IPS-NIHi11 (cell line): Measurements from ENCODE around the gene EVC.

Experiments
- DNase-seq: peaks from one replicate; pipeline ENCODE4 v3.0.0; 2012; ENCODE audit warnings: mixed read lengths, low spot score

Gene EVC

GRCh38 chr4:5755161-5755560, 44.2 kb downstream of the EVC start:
- no peak for DNase-seq

- DNase-seq: no peak
These were observed 44.7 kb downstream of the EVC start for GRCh38 chr4:5755679-5756078.

DNA sequence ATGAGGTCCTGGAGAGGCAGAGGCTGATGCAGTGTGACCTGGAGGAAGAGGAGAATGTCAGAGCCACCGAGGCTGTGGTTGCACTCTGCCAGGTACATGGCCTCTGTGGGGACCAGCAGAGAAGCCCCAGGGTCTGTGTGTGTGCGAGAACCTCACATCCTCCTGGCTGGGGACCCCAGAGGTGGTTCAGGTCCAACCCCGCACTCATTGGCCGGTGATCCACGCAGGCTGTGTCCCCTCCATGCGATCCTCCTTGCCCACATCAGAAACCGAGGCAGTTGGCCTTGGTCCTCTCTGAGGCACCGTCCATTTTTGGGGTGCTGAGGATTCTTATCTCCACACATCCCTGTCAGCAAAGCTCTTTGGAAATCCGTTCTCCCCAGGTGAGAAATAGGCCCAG, 45.3 kb downstream of the EVC start:
- DNase-seq: no peak

- peak; percentile 11 for DNase-seq
These were observed 46.1 kb downstream of the EVC start for GRCh38 chr4:5757091-5757490.

DNA sequence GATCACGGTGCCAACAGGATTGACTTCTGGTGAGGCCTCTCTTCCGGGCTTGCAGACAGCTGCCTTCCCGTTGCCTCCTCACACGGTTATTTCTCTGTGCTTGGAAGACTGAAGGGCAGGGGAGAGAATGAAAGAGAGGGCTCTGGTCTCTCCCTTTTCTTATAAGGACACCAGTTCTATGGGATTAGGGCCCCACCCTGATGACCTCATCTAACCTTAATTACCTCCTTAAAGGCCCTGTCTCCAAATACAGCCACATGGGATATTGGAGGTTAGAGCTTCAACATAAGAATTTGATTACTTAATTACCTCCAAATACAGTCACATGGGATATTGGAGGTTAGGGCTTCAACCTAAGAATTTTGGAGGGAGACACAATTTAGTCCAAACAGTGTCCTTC, 46.5 kb downstream of the EVC start:
- no peak for DNase-seq

DNA sequence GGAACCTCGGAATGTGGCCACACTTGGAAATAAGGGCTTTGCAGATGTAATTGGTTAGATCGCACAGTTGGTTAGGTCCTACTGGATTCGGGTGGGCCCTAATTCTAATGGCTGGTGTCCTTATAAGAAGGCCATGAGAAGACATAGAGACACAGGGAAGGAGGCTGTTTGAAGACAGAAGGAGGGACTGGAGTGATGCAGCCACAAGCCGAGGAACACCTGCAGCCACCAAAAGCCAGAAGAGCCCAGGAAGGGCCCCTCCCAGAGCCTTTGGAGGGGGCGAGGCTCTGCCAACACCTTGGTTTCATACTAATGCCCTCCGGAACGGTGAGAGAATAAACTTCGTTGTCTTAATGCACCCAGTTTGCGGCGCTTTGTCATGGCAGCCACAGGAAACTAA, 47.0 kb downstream of the EVC start:
- DNase-seq: no peak

DNA sequence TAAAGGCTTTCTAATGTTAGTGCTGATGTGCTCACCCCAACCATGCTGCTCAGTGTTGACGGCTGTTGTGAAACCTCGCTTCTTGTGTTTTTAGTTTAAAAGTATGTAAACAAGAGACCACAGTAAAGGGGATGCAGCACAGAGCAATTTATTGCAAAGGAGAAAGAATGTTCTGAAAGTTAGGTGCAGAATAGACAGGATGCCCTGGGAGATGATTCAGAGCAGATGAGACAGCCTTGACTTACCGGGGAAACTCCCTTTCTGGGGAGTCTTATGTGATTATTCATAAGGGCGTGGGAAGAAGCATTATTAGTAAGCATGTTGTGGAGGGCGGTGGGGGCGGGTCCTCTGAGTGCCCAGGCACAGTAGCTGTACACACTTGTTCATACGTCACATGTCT, 47.7 kb downstream of the EVC start:
- DNase-seq: no peak

DNA sequence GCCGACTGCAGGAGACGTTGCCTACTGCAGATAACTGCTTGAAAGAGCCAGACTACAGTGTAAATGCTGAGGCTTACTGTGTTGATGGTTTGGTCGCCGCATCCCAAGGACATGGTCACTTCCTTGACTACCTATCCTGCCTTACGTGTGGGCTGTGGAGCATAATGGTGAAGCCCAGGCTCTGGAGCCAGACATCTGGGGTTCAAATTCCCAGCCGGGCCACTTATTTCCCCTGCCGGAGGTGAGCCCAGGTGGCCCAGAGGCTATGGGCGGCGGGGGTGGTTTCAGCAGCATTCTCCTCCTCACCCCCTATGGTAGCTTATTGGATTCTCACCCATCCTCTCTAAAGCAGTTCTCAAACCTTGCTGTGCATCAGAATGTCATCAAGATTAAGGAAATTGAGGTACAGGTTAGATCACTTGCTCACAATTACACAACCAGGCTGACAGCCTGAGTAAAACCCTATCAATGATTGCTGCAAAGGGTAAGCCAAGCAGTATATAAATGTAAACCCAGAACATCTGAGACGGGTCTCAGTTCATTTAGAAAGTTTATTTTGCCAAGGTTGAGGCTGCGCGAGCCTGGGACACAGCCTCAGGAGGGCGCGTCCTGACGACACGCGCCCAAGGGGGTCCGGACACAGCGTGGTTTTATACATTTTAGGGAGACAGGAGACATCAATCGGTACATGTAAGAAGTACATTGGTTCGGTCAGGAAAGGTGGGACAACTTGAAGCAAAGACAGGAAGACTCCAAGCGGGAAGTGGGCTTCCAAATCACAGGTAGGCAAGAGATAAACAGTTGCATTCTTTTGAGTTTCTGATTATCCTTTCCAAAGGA, 48.5 kb downstream of the EVC start:
- peak; percentile 5 for DNase-seq

- DNase-seq: peak; percentile 1
These were observed 49.2 kb downstream of the EVC start for GRCh38 chr4:5760246-5760645.

- DNase-seq: no peak
These were observed 50.0 kb downstream of the EVC start for GRCh38 chr4:5760936-5761480.

GRCh38 chr4:5770051-5770450, 59.0 kb downstream of the EVC start:
- no peak for DNase-seq

DNA sequence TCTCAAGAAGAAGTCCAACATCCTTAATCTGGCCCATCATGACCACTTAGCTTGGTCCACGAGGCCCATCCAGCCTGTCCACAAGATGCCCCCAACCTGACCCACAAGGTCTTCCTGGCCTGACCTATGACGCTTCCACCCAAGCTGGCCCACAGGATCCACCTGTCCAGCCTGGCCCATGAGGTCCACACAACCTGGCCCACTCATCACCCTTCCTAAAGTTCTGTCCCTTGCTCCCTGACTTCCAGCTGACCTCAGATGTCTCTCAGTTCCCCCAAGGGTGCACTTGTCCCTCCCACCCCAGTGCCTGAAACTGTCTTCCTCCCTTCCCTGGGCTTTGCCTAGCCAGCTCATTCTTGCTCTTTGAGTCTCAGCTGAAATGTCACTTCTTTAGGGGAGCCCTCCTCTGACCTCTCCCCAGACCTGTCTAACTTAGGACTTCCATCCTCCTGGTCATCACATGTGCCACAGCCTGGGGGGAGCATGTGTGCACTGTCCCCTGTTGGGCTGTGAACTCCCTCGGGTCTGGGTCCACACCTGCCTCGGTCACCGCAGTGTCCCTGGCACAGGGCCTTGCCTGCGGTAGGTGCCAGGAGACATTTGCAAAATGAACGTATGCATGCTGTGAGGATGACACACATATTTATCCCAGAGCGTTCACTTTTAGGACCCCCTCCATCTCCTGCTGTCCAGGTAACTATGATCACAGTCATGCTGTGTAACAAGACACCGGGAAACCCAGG, 61.7 kb downstream of the EVC start:
- DNase-seq: no peak

- no peak for DNase-seq
These were observed 62.2 kb downstream of the EVC start for GRCh38 chr4:5773271-5773555.

- DNase-seq: no peak
These were observed 63.5 kb downstream of the EVC start for GRCh38 chr4:5774416-5775036.

DNA sequence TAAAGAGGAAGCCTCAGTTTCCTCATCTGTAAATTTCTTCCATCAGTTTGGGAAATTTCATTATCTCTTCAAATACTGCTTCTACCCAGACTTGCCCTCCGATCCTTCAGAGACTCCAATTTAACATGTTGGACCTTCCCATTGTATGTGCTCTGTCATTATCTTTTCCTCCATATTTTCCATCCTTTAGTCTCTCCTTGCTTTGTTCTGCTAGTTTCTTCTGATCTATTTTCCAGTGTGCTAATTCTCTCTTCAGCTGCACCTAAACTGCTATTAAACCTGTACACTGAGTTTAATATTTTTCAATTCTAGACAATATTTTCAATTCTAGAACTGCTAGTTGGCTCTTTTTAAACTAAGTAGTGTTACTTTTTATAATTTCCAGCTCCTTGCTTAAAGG, 65.5 kb downstream of the EVC start:
- DNase-seq: no peak

DNA sequence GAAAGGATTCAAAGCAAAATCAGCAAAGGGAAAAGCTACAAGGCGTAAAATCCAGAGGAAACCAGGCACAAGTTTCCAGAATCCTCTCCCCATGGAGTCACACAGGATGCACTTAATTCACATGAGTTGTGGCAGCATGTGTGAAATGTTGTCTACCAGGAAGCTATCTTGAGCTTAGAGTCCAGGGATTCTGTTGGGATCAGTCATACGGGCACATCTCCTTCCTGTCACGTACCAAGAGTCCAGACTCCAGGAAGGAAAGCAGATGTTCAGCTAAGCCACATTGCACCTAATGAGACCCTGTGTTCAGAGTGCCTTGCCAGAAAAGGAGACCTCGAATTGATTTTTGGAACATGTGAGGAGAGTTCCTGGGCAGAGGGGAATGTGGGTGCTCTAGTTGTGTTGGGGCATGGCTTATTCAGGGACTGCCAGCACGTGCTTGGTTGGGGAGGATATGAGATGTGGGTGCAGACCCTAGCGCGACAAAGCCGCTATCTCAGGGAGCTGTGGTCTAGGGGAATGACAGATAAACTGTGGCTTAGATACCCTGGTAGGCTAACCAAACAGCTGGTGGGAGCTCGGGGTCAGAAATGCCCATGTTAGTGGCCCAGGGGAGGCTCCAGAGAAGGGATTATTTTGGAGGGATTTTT, 70.0 kb downstream of the EVC start:
- no peak for DNase-seq

DNA sequence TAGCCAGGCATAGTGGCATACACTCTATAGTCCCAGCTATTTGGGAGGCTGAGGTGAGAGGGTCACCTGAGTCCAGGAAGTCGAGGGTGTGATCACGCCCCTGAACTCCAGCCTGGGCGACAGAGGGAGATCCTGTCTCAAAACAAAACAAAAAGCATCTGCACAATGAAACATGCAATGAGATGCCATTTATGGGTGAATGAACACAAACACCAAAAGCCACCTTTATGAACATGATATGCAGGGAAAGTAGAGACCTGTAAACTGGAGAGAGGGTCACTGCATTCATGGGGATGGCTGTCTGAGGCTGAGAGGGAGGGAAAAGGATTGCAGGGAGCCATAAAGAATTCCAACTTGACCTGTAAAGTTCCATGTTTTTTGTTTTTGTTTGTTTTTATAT, 70.7 kb downstream of the EVC start:
- no peak for DNase-seq

DNA sequence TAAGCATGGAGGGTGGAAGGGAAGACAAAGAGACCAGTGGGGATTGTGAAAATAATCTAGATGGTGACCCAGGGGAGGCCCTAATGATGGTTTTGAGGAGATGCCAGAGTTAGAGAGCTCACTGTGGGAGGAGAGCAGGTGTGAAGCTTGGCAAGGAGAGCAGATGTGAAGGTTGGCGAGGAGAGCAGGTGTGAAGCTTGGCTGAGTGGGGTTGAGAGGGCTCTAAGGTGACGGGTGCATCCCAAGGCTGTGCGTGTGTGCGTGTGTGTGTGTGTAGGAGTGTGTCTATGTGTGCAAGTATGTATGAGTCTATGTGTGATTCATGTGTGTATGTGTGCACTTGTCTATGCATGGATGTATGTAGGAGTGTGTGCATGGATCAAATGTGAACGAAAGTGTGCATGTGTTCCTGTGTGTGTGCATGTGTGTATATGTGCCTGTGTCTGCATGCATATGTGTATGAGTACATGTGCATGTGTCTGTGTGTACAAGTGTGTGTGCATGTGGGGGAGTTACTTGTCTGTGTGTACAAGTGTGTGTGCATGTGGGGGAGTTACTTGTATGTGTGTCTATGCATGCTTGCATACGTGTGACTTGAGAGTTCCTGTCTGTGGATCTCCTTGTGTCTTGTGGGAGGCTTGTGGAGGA, 72.0 kb downstream of the EVC start:
- no peak for DNase-seq

DNA sequence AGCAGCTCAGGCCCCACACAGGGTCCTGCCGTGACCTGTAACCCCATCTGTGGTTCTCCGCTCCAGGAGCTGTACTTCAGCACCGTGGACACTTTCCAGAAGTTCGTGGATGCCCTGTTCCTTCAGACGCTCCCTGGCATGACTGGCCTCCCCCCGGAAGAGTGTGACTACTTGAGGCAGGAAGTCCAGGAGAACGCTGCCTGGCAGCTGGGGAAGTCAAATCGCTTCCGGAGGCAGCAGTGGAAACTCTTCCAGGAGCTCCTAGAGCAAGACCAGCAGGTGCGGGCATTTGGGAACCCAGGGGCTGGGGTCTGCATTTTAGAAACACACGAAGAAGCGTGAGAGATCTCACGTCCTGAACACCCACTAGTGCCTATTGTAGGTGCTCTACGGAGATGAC, 72.5 kb downstream of the EVC start:
- DNase-seq: no peak

GRCh38 chr4:5784021-5784420, 73.0 kb downstream of the EVC start:
- no peak for DNase-seq

DNA sequence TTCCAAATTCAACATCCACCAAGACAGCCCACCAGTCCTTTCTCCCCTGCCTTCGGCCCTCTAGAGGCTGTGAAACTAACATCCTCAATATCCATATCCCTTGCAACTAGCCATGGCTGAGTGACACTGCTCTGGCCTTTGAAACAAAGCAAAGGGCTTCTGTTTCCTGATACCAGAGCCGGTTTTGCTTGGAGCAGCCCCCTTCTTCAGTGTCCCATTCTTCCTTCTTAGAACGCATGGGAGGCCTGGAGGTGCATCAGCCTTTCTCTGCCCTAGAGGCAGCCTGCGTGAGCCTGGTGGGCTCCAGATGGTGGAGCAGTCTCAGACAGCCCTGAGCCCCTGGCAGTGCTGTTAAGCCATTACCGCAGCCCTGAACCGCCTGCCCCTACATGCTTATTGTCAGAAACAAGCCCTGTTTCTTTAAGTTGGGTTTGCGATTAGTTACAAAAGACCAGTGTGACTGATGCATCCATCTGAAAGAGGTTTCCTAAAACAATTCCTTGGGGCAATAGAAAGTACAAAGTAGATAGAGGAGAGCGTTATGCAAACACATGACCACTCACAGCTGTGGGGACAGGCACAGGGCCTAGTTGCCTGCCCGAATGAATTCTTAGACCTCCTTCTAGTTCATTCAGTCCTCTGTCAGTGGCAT, 74.1 kb downstream of the EVC start:
- DNase-seq: no peak
